ENCODE measurements around the gene KRTAP1-5.

The KRTAP1-5 gene

GRCh38 chr17:41019415-41019814 lies 7.6 kb downstream of the KRTAP1-5 start:
- Histone ChIP-seq H3K4me2 (ENCODE audit: low read depth, low read length) (no peak overlapping the region), H3K4me1 (ENCODE audit: low read length) (no peaks in the 10 kb centered on the region), H3K27me3 (replicated peaks; ENCODE audit: insufficient read depth, low read length) (no peaks in the 10 kb centered on the region), H3K79me2 (ENCODE audit: low read length) (no peaks in the 10 kb centered on the region), H3F3A (ENCODE audit: insufficient read depth, low read length) (no peaks in the 10 kb centered on the region), H3K36me3 (replicated peaks; ENCODE audit: insufficient read depth, low read length) (no peaks in the 10 kb centered on the region), H3K27ac (ENCODE audit: low read length) (no peak overlapping the region), H3K9me3 (replicated peaks; ENCODE audit: insufficient read depth, low read length) (no peaks in the 10 kb centered on the region), H3K9ac (ENCODE audit: low read length) (no peak overlapping the region), H3K9me2 (replicated peaks; ENCODE audit: insufficient read depth, low read length) (no peaks in the 10 kb centered on the region), H3K4me3 (ENCODE audit: low read length) (no peak overlapping the region), H2AFZ (ENCODE audit: low read length) (no peak overlapping the region), H4K20me1 (ENCODE audit: insufficient read depth, low read length) (no peaks in the 10 kb centered on the region)
- no peak for DNase-seq
- no peak for TF ChIP-seq EZH2phosphoT487 (IDR thresholded peaks at IDR 0.05; ENCODE audit: low read length)
- no peak for TF ChIP-seq CTCF (IDR thresholded peaks at IDR 0.05; ENCODE audit: low read length)
- TF ChIP-seq EZH2 (optimal IDR thresholded peaks at IDR 0.05; ENCODE audit: low read depth, low read length), result no peak

- Histone ChIP-seq H3K79me2 (ENCODE audit: low read length) (no peaks in the 10 kb centered on the region), H3K4me3 (ENCODE audit: low read length) (no peak overlapping the region), H3K27ac (ENCODE audit: low read length) (no peak overlapping the region), H3K36me3 (replicated peaks; ENCODE audit: insufficient read depth, low read length) (no peaks in the 10 kb centered on the region), H3K4me2 (ENCODE audit: low read depth, low read length) (no peak overlapping the region), H4K20me1 (ENCODE audit: insufficient read depth, low read length) (no peaks in the 10 kb centered on the region), H3K4me1 (ENCODE audit: low read length) (no peaks in the 10 kb centered on the region), H3F3A (ENCODE audit: insufficient read depth, low read length) (no peaks in the 10 kb centered on the region), H3K9me3 (replicated peaks; ENCODE audit: insufficient read depth, low read length) (no peaks in the 10 kb centered on the region), H3K9me2 (replicated peaks; ENCODE audit: insufficient read depth, low read length) (no peaks in the 10 kb centered on the region), H3K27me3 (replicated peaks; ENCODE audit: insufficient read depth, low read length) (no peaks in the 10 kb centered on the region), H2AFZ (ENCODE audit: low read length) (no peak overlapping the region), H3K9ac (ENCODE audit: low read length) (no peak overlapping the region)
- no peak for DNase-seq
- TF ChIP-seq CTCF (IDR thresholded peaks at IDR 0.05; ENCODE audit: low read length) (no peak), EZH2 (optimal IDR thresholded peaks at IDR 0.05; ENCODE audit: low read depth, low read length) (no peak), EZH2phosphoT487 (IDR thresholded peaks at IDR 0.05; ENCODE audit: low read length) (no peak)
These were observed 8.5 kb downstream of the KRTAP1-5 start for GRCh38 chr17:41018541-41018940.

DNA sequence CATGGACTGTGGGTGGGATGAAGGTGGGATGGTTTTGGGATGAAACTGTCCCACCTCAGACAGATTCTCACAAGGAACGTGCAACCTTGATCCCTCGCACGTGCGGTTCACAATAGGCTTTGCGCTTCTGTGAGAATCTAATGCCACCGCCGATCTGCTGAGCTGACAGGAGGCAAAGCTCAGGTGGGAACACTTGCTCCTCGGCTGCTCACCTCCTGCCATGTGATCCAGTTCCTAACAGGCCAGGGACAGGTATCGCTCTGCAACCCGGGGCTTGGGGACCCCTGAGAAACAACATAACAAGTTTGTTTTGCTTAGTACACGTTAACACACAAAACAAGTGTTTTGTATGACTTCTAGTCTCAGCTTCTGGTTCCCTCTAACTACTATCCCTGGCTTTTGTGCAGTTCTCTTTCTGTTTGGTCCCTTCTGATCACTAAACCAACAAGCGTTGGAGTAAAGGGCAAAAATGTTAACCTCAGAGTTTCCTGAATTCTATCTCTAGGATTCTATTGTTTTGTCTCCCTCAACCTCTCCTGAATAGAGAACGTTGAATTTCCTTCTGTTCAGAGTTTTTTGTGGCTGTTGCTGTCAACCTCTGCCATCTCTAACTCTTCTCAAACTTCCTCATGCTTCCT lies 10.3 kb downstream of the KRTAP1-5 start:
- Histone ChIP-seq H3K27ac (ENCODE audit: low read length) (no peak overlapping the region), H3K36me3 (replicated peaks; ENCODE audit: insufficient read depth, low read length) (no peaks in the 10 kb centered on the region), H2AFZ (ENCODE audit: low read length) (no peak overlapping the region), H3K4me2 (ENCODE audit: low read depth, low read length) (no peak overlapping the region), H3K9ac (ENCODE audit: low read length) (no peak overlapping the region), H3K4me3 (ENCODE audit: low read length) (no peak overlapping the region), H3K9me3 (replicated peaks; ENCODE audit: insufficient read depth, low read length) (no peaks in the 10 kb centered on the region), H3K9me2 (replicated peaks; ENCODE audit: insufficient read depth, low read length) (no peaks in the 10 kb centered on the region; the same call in 1 of the 2 replicates), H3K79me2 (ENCODE audit: low read length) (no peaks in the 10 kb centered on the region), H3K4me1 (ENCODE audit: low read length) (no peaks in the 10 kb centered on the region), H4K20me1 (ENCODE audit: insufficient read depth, low read length) (no peaks in the 10 kb centered on the region), H3K27me3 (replicated peaks; ENCODE audit: insufficient read depth, low read length) (no peaks in the 10 kb centered on the region), H3F3A (ENCODE audit: insufficient read depth, low read length) (no peaks in the 10 kb centered on the region)
- TF ChIP-seq EZH2phosphoT487 (IDR thresholded peaks at IDR 0.05; ENCODE audit: low read length) (no peak), EZH2 (optimal IDR thresholded peaks at IDR 0.05; ENCODE audit: low read depth, low read length) (no peak), CTCF (IDR thresholded peaks at IDR 0.05; ENCODE audit: low read length) (no peak)
- no peak for DNase-seq
